ENCODE results near the gene RAB9B. TPM values are rescaled to one million over a fixed set of nuclear protein-coding genes. Genes with fewer than 3 reads are reported as not detected.
A peak's percentile ranks its signal among the peaks of the same experiment; 100 is the strongest.

Gene RAB9B
- total and polyA plus RNA-seq, 3 donors from 2014 or later = 2.6 to 3.8 (median 3.0) TPM

GRCh38 chrX:103779141-103779789, 52.8 kb downstream of the RAB9B start:
- WGBS, 2 donors = 36% methylated on average over 6 of the region's 6 CpGs; no CpG with 5 or more reads in 1 of the 2 donors
- Histone ChIP-seq H3K4me3 (no peak overlapping the region), H3K9me3 (no peaks in the 10 kb centered on the region), H3K27ac (no peak overlapping the region), H3K36me3 (ENCODE audit: low read depth, missing control alignments) (no peaks in the 10 kb centered on the region), H3K4me1 (no peaks in the 10 kb centered on the region), H3K27me3 (no peaks in the 10 kb centered on the region)
- TF ChIP-seq CTCF (IDR thresholded peaks at IDR 0.05) (no peak), POLR2A (IDR thresholded peaks at IDR 0.05) (no peak)
- no peak for DNase-seq
- intact Hi-C loops (cut with DNase I; ENCODE audit: low total_unique reads) = no loop called here

- TF ChIP-seq POLR2A (IDR thresholded peaks at IDR 0.05) = no peak
- no peak for TF ChIP-seq CTCF (IDR thresholded peaks at IDR 0.05)
- no peaks in the 10 kb centered on the region for H3K27me3 ChIP-seq
- no peak within 1 kb of the TSS for H3K4me3 ChIP-seq
- WGBS, 2 donors = 65 to 76% methylated on average over 2 of the region's 2 CpGs
- no peaks in the 10 kb centered on the region for H3K4me1 ChIP-seq
- H3K9me3 ChIP-seq = no peaks in the 10 kb centered on the region
- DNase-seq = no peak
- no peaks in the 10 kb centered on the region for H3K36me3 ChIP-seq (ENCODE audit: low read depth, missing control alignments)
- intact Hi-C loops (cut with DNase I; ENCODE audit: low total_unique reads) = no loop called here
- no peak within 1 kb of the TSS for H3K27ac ChIP-seq
Measured at GRCh38 chrX:103776546-103776945, 55.5 kb downstream of the RAB9B start, which contains the start of gene PLP1. TSS of gene PLP1 (plus strand) at chrX:103776840. CDS start at chrX:103776996, 156 bp downstream.

- no peak overlapping the region for H3K27ac ChIP-seq
Measured at GRCh38 chrX:103774070-103774642, 57.9 kb downstream of the RAB9B start.

GRCh38 chrX:103773445-103773844, 58.6 kb downstream of the RAB9B start:
- DNase-seq = no peak
- Histone ChIP-seq H3K36me3 (ENCODE audit: low read depth, missing control alignments) (no peaks in the 10 kb centered on the region), H3K4me3 (no peak overlapping the region), H3K27ac (no peak overlapping the region), H3K9me3 (no peaks in the 10 kb centered on the region), H3K4me1 (no peaks in the 10 kb centered on the region), H3K27me3 (no peaks in the 10 kb centered on the region)
- intact Hi-C loops (cut with DNase I; ENCODE audit: low total_unique reads) = no loop called here
- TF ChIP-seq CTCF (IDR thresholded peaks at IDR 0.05) = no peak
- no peak for TF ChIP-seq POLR2A (IDR thresholded peaks at IDR 0.05)
- WGBS, 2 donors = 64% methylated on average over 3 of the region's 3 CpGs; no CpG with 5 or more reads in 1 of the 2 donors

More at GRCh38 chrX:103774070-103774642, 57.9 kb downstream of the RAB9B start:
- Histone ChIP-seq H3K4me3 (no peak overlapping the region), H3K9me3 (no peaks in the 10 kb centered on the region), H3K4me1 (no peaks in the 10 kb centered on the region), H3K27me3 (no peaks in the 10 kb centered on the region), H3K36me3 (ENCODE audit: low read depth, missing control alignments) (no peaks in the 10 kb centered on the region)
- TF ChIP-seq CTCF (IDR thresholded peaks at IDR 0.05) (no peak), POLR2A (IDR thresholded peaks at IDR 0.05) (no peak)
- peak; percentile 41 for DNase-seq
- 86 to 93% methylated on average over 5 of the region's 6 CpGs for WGBS, 2 donors
- intact Hi-C loops (cut with DNase I; ENCODE audit: low total_unique reads) = no loop called here

Small RNAs within 50 kb of the gene (small RNA-seq; reads per million reads assigned to genes)
- gene RNA5SP511 = 0 reads per million in 2 donors

Other genes with a start within 250 kb of the RAB9B start
- gene TCEAL4, start 246.7 kb downstream of the RAB9B start, total RNA-seq = 100 to 1,000 TPM; 132 to 149 TPM
- 62.6 TPM for gene TCEAL4, start 246.7 kb downstream of the RAB9B start, polyA plus RNA-seq (ENCODE audit: insufficient read depth, low read depth, low replicate concordance)
- gene TCEAL3, start 224.3 kb downstream of the RAB9B start, total RNA-seq = 10 to 100 TPM; 56.7 to 65.8 TPM
- 62.0 TPM for gene TCEAL3, start 224.3 kb downstream of the RAB9B start, polyA plus RNA-seq (ENCODE audit: insufficient read depth, low read depth, low replicate concordance)
- gene TCEAL1, start 203.3 kb downstream of the RAB9B start, total RNA-seq = 10 to 100 TPM; 63.6 to 83.9 TPM
- 30.9 TPM for gene TCEAL1, start 203.3 kb downstream of the RAB9B start, polyA plus RNA-seq (ENCODE audit: insufficient read depth, low read depth, low replicate concordance)
- 100 to 1,000 TPM; 257 to 267 TPM for gene MORF4L2, start 145.6 kb downstream of the RAB9B start, total RNA-seq
- gene MORF4L2, start 145.6 kb downstream of the RAB9B start, polyA plus RNA-seq (ENCODE audit: insufficient read depth, low read depth, low replicate concordance) = 220 TPM
- 100 to 1,000 TPM in 1 of 2 donors, 10 to 100 TPM in 1; 10.8 to 110 TPM for gene TMEM31, start 121.3 kb downstream of the RAB9B start, total RNA-seq
- gene TMEM31, start 121.3 kb downstream of the RAB9B start, polyA plus RNA-seq (ENCODE audit: insufficient read depth, low read depth, low replicate concordance) = 51.9 TPM
- 100 to 1,000 TPM; 111 to 119 TPM for gene PLP1, start 55.4 kb downstream of the RAB9B start, total RNA-seq
- 79.7 TPM for gene PLP1, start 55.4 kb downstream of the RAB9B start, polyA plus RNA-seq (ENCODE audit: insufficient read depth, low read depth, low replicate concordance)
- gene TMSB15B, start 130.4 kb upstream of the RAB9B start, total RNA-seq = 1 to 10 TPM; 5.4 to 6.9 TPM
- 4.0 TPM for gene TMSB15B, start 130.4 kb upstream of the RAB9B start, polyA plus RNA-seq (ENCODE audit: insufficient read depth, low read depth, low replicate concordance)
- gene H2BW1, start 181.5 kb upstream of the RAB9B start, total RNA-seq = 1 to 10 TPM in 1 of 2 donors, under 1 TPM in 1; 0.93 to 1.3 TPM
- gene H2BW1, start 181.5 kb upstream of the RAB9B start, polyA plus RNA-seq (ENCODE audit: insufficient read depth, low read depth, low replicate concordance) = not detected
- gene H2BW2, start 207.7 kb upstream of the RAB9B start, total RNA-seq = 1 to 10 TPM; 1.7 to 6.5 TPM
- gene H2BW2, start 207.7 kb upstream of the RAB9B start, polyA plus RNA-seq (ENCODE audit: insufficient read depth, low read depth, low replicate concordance) = 5.5 TPM
- gene TMSB15C, start 244.0 kb upstream of the RAB9B start, total RNA-seq = 1 to 10 TPM; 2.7 to 3.4 TPM
- 1.5 TPM for gene TMSB15C, start 244.0 kb upstream of the RAB9B start, polyA plus RNA-seq (ENCODE audit: insufficient read depth, low read depth, low replicate concordance)

Data from testis (tissue), 3 donors.